WTC11 (cell line): ENCODE data around the gene SLC30A3. TPM values are rescaled to one million over a fixed set of nuclear protein-coding genes. Genes with fewer than 3 reads are reported as not detected.

Experiments
- ATAC-seq: fragments of 200-7000 bp; cut with Tn5 transposase; 2 replicates; pipeline ENCODE4 v1.10.0; 2021; ENCODE audit warnings: mild to moderate bottlenecking, moderate library complexity
- CTCF ChIA-PET: fragments of 300-600 bp; sonication (Branson Sonifier 250); formaldehyde crosslinking; loops from one replicate; lab custom pipeline; 2021; ENCODE audit warnings: antibody characterized with exemption; lab: Charles Lee
- POLR2A ChIA-PET: fragments of 350-600 bp; sonication (Branson Sonifier 250); formaldehyde crosslinking; loops from one replicate; lab custom pipeline; 2021; ENCODE audit warnings: antibody characterized with exemption; lab: Charles Lee
- DNase-seq: peaks from one replicate; pipeline ENCODE4 v3.0.0; 2021; ENCODE audit warnings: low spot score
- H3K27ac Mint-ChIP-seq: 2 replicates; pipeline ENCODE4 v1.8.0; 2021; ENCODE audit warnings: mixed read lengths
- H3K27me3 Mint-ChIP-seq: 2 replicates; pipeline ENCODE4 v1.8.0; 2021; ENCODE audit warnings: low read depth, mild to moderate bottlenecking, moderate library complexity, mixed read lengths
- H3K36me3 Mint-ChIP-seq: 2 replicates; pipeline ENCODE4 v1.8.0; 2021; ENCODE audit warnings: mixed read lengths
- H3K4me1 Mint-ChIP-seq: 2 replicates; pipeline ENCODE4 v1.8.0; 2022; ENCODE audit warnings: mixed read lengths
- H3K4me3 Mint-ChIP-seq: 2 replicates; pipeline ENCODE4 v1.8.0; 2021; ENCODE audit warnings: mild to moderate bottlenecking, moderate library complexity, mixed read lengths
- H3K9me3 Mint-ChIP-seq: 2 replicates; pipeline ENCODE4 v1.8.0; 2021; ENCODE audit warnings: mixed read lengths
- CBFB ChIP-seq: sonication (generic); formaldehyde crosslinking; IDR thresholded peaks from 2 replicates; pipeline ENCODE4 v1.8.1; 2022; ENCODE audit warnings: mild to moderate bottlenecking, low read depth, missing genetic modification reagents
- GTF2I ChIP-seq: fragments of 250-450 bp; sonication (Bioruptor Pico); conservative IDR thresholded peaks from 2 replicates; pipeline ENCODE4 v1.4.0; 2021; ENCODE audit warnings: mild to moderate bottlenecking
- IRF2 ChIP-seq: sonication (generic); formaldehyde crosslinking; IDR thresholded peaks from 2 replicates; pipeline ENCODE4 v1.8.0; 2022; ENCODE audit warnings: low read depth, missing genetic modification reagents, borderline replicate concordance
- NFYB ChIP-seq: sonication (generic); formaldehyde crosslinking; conservative IDR thresholded peaks from 2 replicates; pipeline ENCODE4 v1.8.0; 2022; ENCODE audit warnings: low read depth, missing genetic modification reagents
- SMAD4 ChIP-seq: sonication (generic); formaldehyde crosslinking; IDR thresholded peaks from 2 replicates; pipeline ENCODE4 v1.8.0; 2022; ENCODE audit warnings: mild to moderate bottlenecking, missing genetic modification reagents
- TEAD4 ChIP-seq: sonication (generic); formaldehyde crosslinking; IDR thresholded peaks from 2 replicates; pipeline ENCODE4 v1.8.0; 2022; ENCODE audit warnings: mild to moderate bottlenecking, missing genetic modification reagents
- ZNF396 ChIP-seq: fragments of 250-450 bp; sonication (Bioruptor Pico); IDR thresholded peaks from 2 replicates; pipeline ENCODE4 v1.8.0; 2021; ENCODE audit warnings: mild to moderate bottlenecking, moderate library complexity, borderline replicate concordance
- total RNA-seq: library from RNA; stranded (reverse); gene quantifications from 3 replicates; pipeline ENCODE4 v1.2.3, GENCODE V29; 2021
- TF ChIP-seq, protein P1 (sequence below): sonication (generic); formaldehyde crosslinking; IDR thresholded peaks from 2 replicates; pipeline ENCODE4 v1.8.0; 2023; ENCODE audit warnings: missing genetic modification reagents, mild to moderate bottlenecking, borderline replicate concordance
- TF ChIP-seq, protein P2 (sequence below): fragments of 250-450 bp; sonication (Bioruptor Pico); IDR thresholded peaks from 2 replicates; pipeline ENCODE4 v1.9.0; 2021; ENCODE audit warnings: mild to moderate bottlenecking
- TF ChIP-seq, protein P3 (sequence below): sonication (generic); formaldehyde crosslinking; IDR thresholded peaks from 2 replicates; pipeline ENCODE4 v1.8.0; 2023; ENCODE audit warnings: mild to moderate bottlenecking, missing genetic modification reagents
- TF ChIP-seq, protein P4 (sequence below): fragments of 250-450 bp; sonication (Bioruptor Pico); IDR thresholded peaks from 2 replicates; pipeline ENCODE4 v1.9.0; 2021; ENCODE audit warnings: mild to moderate bottlenecking, borderline replicate concordance
- TF ChIP-seq, protein P5 (sequence below): sonication (generic); formaldehyde crosslinking; conservative IDR thresholded peaks from 2 replicates; pipeline ENCODE4 v1.8.1; 2022; ENCODE audit warnings: mild to moderate bottlenecking, missing genetic modification reagents

SLC30A3 gene
- total RNA-seq, 1 experiment from 2014 or later: 8.9 TPM

GRCh38 chr2:27206346-27206745, 56.5 kb downstream of the SLC30A3 start:
- H3K4me1 Mint-ChIP-seq: peaks cover 16% of the 10 kb centered on the region
- H3K36me3 Mint-ChIP-seq: peaks cover 82% of the 10 kb centered on the region
- TF ChIP-seq, protein P1, sequence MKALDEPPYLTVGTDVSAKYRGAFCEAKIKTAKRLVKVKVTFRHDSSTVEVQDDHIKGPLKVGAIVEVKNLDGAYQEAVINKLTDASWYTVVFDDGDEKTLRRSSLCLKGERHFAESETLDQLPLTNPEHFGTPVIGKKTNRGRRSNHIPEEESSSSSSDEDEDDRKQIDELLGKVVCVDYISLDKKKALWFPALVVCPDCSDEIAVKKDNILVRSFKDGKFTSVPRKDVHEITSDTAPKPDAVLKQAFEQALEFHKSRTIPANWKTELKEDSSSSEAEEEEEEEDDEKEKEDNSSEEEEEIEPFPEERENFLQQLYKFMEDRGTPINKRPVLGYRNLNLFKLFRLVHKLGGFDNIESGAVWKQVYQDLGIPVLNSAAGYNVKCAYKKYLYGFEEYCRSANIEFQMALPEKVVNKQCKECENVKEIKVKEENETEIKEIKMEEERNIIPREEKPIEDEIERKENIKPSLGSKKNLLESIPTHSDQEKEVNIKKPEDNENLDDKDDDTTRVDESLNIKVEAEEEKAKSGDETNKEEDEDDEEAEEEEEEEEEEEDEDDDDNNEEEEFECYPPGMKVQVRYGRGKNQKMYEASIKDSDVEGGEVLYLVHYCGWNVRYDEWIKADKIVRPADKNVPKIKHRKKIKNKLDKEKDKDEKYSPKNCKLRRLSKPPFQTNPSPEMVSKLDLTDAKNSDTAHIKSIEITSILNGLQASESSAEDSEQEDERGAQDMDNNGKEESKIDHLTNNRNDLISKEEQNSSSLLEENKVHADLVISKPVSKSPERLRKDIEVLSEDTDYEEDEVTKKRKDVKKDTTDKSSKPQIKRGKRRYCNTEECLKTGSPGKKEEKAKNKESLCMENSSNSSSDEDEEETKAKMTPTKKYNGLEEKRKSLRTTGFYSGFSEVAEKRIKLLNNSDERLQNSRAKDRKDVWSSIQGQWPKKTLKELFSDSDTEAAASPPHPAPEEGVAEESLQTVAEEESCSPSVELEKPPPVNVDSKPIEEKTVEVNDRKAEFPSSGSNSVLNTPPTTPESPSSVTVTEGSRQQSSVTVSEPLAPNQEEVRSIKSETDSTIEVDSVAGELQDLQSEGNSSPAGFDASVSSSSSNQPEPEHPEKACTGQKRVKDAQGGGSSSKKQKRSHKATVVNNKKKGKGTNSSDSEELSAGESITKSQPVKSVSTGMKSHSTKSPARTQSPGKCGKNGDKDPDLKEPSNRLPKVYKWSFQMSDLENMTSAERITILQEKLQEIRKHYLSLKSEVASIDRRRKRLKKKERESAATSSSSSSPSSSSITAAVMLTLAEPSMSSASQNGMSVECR (CRISPR knock-in tag): no peak
- TF ChIP-seq ZNF396 (CRISPR knock-in tag) (no peak), TEAD4 (CRISPR knock-in tag) (no peak), CBFB (CRISPR knock-in tag) (no peak)
- TF ChIP-seq, protein P2, sequence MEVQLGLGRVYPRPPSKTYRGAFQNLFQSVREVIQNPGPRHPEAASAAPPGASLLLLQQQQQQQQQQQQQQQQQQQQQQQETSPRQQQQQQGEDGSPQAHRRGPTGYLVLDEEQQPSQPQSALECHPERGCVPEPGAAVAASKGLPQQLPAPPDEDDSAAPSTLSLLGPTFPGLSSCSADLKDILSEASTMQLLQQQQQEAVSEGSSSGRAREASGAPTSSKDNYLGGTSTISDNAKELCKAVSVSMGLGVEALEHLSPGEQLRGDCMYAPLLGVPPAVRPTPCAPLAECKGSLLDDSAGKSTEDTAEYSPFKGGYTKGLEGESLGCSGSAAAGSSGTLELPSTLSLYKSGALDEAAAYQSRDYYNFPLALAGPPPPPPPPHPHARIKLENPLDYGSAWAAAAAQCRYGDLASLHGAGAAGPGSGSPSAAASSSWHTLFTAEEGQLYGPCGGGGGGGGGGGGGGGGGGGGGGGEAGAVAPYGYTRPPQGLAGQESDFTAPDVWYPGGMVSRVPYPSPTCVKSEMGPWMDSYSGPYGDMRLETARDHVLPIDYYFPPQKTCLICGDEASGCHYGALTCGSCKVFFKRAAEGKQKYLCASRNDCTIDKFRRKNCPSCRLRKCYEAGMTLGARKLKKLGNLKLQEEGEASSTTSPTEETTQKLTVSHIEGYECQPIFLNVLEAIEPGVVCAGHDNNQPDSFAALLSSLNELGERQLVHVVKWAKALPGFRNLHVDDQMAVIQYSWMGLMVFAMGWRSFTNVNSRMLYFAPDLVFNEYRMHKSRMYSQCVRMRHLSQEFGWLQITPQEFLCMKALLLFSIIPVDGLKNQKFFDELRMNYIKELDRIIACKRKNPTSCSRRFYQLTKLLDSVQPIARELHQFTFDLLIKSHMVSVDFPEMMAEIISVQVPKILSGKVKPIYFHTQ (CRISPR knock-in tag): no peak
- TF ChIP-seq, protein P3, sequence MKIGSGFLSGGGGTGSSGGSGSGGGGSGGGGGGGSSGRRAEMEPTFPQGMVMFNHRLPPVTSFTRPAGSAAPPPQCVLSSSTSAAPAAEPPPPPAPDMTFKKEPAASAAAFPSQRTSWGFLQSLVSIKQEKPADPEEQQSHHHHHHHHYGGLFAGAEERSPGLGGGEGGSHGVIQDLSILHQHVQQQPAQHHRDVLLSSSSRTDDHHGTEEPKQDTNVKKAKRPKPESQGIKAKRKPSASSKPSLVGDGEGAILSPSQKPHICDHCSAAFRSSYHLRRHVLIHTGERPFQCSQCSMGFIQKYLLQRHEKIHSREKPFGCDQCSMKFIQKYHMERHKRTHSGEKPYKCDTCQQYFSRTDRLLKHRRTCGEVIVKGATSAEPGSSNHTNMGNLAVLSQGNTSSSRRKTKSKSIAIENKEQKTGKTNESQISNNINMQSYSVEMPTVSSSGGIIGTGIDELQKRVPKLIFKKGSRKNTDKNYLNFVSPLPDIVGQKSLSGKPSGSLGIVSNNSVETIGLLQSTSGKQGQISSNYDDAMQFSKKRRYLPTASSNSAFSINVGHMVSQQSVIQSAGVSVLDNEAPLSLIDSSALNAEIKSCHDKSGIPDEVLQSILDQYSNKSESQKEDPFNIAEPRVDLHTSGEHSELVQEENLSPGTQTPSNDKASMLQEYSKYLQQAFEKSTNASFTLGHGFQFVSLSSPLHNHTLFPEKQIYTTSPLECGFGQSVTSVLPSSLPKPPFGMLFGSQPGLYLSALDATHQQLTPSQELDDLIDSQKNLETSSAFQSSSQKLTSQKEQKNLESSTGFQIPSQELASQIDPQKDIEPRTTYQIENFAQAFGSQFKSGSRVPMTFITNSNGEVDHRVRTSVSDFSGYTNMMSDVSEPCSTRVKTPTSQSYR (CRISPR knock-in tag): no peak
- POLR2A ChIA-PET: no interaction called here
- H3K9me3 Mint-ChIP-seq: no peaks in the 10 kb centered on the region
- ATAC-seq: no peak
- H3K4me3 Mint-ChIP-seq: no peak overlapping the region
- no peaks in the 10 kb centered on the region for H3K27me3 Mint-ChIP-seq
- no peak for DNase-seq
- CTCF ChIA-PET: no interaction called here
- no peak overlapping the region for H3K27ac Mint-ChIP-seq

- ChIA-PET CTCF (no interaction called here), POLR2A (no interaction called here)
- TF ChIP-seq GTF2I (CRISPR knock-in tag) (no peak), NFYB (CRISPR knock-in tag) (no peak), SMAD4 (CRISPR knock-in tag) (no peak), IRF2 (CRISPR knock-in tag) (no peak)
- TF ChIP-seq, protein P4, sequence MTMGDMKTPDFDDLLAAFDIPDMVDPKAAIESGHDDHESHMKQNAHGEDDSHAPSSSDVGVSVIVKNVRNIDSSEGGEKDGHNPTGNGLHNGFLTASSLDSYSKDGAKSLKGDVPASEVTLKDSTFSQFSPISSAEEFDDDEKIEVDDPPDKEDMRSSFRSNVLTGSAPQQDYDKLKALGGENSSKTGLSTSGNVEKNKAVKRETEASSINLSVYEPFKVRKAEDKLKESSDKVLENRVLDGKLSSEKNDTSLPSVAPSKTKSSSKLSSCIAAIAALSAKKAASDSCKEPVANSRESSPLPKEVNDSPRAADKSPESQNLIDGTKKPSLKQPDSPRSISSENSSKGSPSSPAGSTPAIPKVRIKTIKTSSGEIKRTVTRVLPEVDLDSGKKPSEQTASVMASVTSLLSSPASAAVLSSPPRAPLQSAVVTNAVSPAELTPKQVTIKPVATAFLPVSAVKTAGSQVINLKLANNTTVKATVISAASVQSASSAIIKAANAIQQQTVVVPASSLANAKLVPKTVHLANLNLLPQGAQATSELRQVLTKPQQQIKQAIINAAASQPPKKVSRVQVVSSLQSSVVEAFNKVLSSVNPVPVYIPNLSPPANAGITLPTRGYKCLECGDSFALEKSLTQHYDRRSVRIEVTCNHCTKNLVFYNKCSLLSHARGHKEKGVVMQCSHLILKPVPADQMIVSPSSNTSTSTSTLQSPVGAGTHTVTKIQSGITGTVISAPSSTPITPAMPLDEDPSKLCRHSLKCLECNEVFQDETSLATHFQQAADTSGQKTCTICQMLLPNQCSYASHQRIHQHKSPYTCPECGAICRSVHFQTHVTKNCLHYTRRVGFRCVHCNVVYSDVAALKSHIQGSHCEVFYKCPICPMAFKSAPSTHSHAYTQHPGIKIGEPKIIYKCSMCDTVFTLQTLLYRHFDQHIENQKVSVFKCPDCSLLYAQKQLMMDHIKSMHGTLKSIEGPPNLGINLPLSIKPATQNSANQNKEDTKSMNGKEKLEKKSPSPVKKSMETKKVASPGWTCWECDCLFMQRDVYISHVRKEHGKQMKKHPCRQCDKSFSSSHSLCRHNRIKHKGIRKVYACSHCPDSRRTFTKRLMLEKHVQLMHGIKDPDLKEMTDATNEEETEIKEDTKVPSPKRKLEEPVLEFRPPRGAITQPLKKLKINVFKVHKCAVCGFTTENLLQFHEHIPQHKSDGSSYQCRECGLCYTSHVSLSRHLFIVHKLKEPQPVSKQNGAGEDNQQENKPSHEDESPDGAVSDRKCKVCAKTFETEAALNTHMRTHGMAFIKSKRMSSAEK (CRISPR knock-in tag): no peak
- TF ChIP-seq, protein P5, sequence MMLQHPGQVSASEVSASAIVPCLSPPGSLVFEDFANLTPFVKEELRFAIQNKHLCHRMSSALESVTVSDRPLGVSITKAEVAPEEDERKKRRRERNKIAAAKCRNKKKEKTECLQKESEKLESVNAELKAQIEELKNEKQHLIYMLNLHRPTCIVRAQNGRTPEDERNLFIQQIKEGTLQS (CRISPR knock-in tag): no peak
- no peak overlapping the region for H3K27ac Mint-ChIP-seq
- H3K9me3 Mint-ChIP-seq: no peaks in the 10 kb centered on the region
- H3K4me1 Mint-ChIP-seq: peaks cover 16% of the 10 kb centered on the region
- peaks cover 85% of the 10 kb centered on the region for H3K36me3 Mint-ChIP-seq
- ATAC-seq: no peak
- no peak overlapping the region for H3K4me3 Mint-ChIP-seq
- DNase-seq: no peak
- no peaks in the 10 kb centered on the region for H3K27me3 Mint-ChIP-seq
These were observed 57.6 kb downstream of the SLC30A3 start for GRCh38 chr2:27205206-27205605.
